ENCODE measurements around the gene HNRNPUL1. TPM values are rescaled to one million over a fixed set of nuclear protein-coding genes. Genes with fewer than 3 reads are reported as not detected.
A peak's percentile ranks its signal among the peaks of the same experiment; 100 is the strongest.

HNRNPUL1 gene
- polyA plus RNA-seq, 1 experiment = 35.4 TPM

DNA sequence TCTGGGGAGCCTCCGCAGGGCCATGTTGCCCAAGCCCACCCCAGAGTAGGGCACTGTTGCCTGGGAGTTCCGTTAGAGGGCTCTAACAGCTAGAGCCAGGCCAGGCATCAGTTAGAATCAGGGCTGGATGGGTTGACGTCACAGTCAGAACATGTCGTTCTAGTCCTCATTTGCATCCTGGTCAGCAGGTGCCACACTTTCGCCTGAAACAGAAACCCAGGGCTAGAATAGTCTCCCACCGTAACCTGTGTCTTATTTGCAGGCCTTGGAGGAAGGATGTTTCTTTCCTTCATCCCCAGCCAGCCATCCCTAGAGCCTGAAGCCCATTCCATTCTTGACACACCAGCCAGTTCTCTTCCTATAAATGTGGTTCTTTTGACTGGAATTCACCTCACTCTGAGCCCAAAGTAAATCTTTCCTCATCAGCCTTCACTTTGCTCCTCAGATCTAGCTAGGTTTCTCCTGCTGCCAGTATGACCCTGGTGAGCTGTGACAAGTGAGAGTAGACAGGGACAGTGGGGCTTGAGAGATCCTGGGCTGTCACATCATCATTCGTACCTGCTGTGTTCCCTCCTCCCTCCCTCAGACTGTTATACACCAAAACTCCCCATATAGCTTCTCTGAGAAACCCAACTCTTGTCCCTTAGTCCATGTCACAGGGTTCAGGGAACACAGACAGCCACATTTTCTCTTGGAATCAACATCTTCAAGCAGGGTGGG, 33.6 kb downstream of the HNRNPUL1 start:
- ChIA-PET CTCF (interaction anchor here (0.7 to 8.6 kb wide), 6 partner anchors 8 to 635 kb away, joined by 3 to 83 read pairs (median 3); no protein-coding TSS in a partner anchor), POLR2A (no interaction called here)
- peaks cover 44% of the 10 kb centered on the region for H3K36me3 ChIP-seq (ENCODE audit: control insufficient read depth, insufficient read depth, low read length)
- no peak overlapping the region for H3K4me3 ChIP-seq (ENCODE audit: low read depth, low read length)
- no peaks in the 10 kb centered on the region for H3K27me3 ChIP-seq (ENCODE audit: control insufficient read depth, insufficient read depth, low read length)
- TF ChIP-seq, protein P1, sequence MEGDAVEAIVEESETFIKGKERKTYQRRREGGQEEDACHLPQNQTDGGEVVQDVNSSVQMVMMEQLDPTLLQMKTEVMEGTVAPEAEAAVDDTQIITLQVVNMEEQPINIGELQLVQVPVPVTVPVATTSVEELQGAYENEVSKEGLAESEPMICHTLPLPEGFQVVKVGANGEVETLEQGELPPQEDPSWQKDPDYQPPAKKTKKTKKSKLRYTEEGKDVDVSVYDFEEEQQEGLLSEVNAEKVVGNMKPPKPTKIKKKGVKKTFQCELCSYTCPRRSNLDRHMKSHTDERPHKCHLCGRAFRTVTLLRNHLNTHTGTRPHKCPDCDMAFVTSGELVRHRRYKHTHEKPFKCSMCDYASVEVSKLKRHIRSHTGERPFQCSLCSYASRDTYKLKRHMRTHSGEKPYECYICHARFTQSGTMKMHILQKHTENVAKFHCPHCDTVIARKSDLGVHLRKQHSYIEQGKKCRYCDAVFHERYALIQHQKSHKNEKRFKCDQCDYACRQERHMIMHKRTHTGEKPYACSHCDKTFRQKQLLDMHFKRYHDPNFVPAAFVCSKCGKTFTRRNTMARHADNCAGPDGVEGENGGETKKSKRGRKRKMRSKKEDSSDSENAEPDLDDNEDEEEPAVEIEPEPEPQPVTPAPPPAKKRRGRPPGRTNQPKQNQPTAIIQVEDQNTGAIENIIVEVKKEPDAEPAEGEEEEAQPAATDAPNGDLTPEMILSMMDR (IDR thresholded peaks at IDR 0.05; ENCODE audit: insufficient read depth, low read depth, low read length) = no peak
- DNase-seq (ENCODE audit: low read depth) = no peak

DNA sequence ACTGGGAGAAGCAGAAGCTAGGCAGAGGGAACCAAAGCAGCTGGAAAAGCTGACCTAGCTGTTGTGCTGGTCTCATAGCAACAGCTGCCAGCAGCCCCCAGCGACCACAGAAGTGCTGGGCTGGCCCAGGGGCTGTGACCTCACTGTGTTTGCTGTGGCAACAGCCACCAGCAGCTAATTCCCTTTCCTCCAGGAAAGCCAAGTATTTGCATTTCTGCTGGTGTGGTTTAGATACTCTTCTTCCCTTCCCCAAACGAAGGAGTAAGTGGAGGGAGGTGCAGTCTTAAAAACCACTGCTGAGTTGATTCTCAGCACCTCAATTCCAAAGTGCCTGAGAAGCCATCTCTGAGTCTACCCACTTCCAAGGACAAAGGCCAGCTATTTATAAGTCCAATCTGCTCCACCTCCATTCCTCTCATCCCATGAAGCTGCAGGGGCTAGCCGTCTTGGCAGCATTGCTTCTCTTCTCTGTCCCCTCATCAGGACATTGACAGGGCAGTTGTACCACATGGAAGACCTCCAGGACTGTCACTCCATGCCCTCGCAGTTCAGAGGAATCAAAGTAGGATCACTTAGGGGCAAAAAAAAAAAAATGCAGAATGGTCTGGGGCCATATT, 34.3 kb downstream of the HNRNPUL1 start:
- H3K4me3 ChIP-seq (ENCODE audit: low read depth, low read length) = no peak overlapping the region
- ChIA-PET POLR2A (interaction anchor here (0.6 kb wide), 1 partner anchor 79 kb away, joined by 6 read pairs; the partner anchor contains the start of gene AXL), CTCF (interaction anchor here (0.6 to 8.6 kb wide), 10 partner anchors 9 to 635 kb away, joined by 3 to 83 read pairs (median 4); no protein-coding TSS in a partner anchor)
- H3K36me3 ChIP-seq (ENCODE audit: control insufficient read depth, insufficient read depth, low read length) = peaks cover 45% of the 10 kb centered on the region
- TF ChIP-seq, protein P1 (IDR thresholded peaks at IDR 0.05; ENCODE audit: insufficient read depth, low read depth, low read length) = no peak
- no peaks in the 10 kb centered on the region for H3K27me3 ChIP-seq (ENCODE audit: control insufficient read depth, insufficient read depth, low read length)
- peak; percentile 69 for DNase-seq (ENCODE audit: low read depth)

DNA sequence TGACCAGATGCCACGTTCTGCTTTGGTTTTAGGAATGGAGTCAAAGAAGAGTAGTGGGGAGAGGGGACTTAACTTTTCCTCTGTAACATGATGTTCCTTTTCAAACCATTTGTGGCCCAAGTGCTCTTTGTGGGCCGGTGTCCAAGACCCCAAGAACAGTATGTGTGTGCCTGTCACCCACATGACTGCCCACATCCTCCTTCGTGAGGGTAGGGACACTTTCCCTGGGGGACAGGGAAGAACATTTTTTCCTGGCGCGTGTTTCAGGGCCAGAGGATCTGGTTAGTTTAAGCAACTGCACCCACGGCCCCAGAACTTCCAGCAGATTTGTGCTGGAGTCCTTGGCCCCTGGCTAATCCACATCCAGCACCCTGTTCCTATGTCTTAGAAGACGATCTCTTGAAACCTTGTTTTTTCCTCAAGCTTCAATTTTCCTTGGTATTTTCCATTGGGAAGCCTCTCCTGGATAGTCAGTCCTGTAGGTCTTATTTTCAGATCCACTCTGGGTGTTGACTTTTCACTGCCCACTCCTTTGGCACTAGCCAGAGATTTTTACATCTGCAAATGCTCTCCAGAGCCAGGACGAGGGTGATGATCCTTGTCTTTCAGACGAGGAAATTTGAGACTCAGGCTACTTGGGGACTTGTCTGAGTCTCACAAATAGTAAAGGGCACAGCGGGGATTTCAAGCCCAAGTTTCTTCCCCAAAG, 35.0 kb downstream of the HNRNPUL1 start:
- Histone ChIP-seq H3K36me3 (ENCODE audit: control insufficient read depth, insufficient read depth, low read length) (peaks cover 45% of the 10 kb centered on the region), H3K27me3 (ENCODE audit: control insufficient read depth, insufficient read depth, low read length) (no peaks in the 10 kb centered on the region), H3K4me3 (ENCODE audit: low read depth, low read length) (no peak overlapping the region)
- ChIA-PET CTCF (interaction anchor here (0.6 to 8.6 kb wide), 11 partner anchors 8 to 636 kb away, joined by 3 to 83 read pairs (median 4); no protein-coding TSS in a partner anchor), POLR2A (interaction anchor here (0.6 kb wide), 1 partner anchor 80 kb away, joined by 6 read pairs; the partner anchor contains the start of gene AXL)
- no peak for DNase-seq (ENCODE audit: low read depth)
- TF ChIP-seq, protein P1 (IDR thresholded peaks at IDR 0.05; ENCODE audit: insufficient read depth, low read depth, low read length) = no peak

DNA sequence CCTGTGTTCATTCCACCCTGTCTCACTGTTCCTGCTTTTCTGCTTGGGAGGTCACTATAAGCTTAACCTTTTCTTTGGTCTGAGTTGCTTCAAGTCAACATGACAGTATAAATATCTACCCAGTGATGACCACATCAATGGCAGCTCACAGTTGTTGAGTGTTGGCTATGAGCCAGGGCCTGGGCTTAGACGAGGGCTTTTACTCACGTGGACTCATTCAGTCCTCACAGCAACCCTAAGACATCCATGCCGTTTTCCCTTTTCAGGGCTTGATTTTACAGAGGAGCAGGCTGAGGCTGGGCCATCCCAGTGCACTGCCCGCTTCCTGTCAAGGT, 35.5 kb downstream of the HNRNPUL1 start:
- no peak overlapping the region for H3K4me3 ChIP-seq (ENCODE audit: low read depth, low read length)
- H3K27me3 ChIP-seq (ENCODE audit: control insufficient read depth, insufficient read depth, low read length) = no peaks in the 10 kb centered on the region
- H3K36me3 ChIP-seq (ENCODE audit: control insufficient read depth, insufficient read depth, low read length) = peaks cover 45% of the 10 kb centered on the region
- ChIA-PET POLR2A (no interaction called here), CTCF (interaction anchor here (0.9 to 8.6 kb wide), 4 partner anchors 7 to 262 kb away, joined by 3 to 83 read pairs (median 4); no protein-coding TSS in a partner anchor)
- no peak for DNase-seq (ENCODE audit: low read depth)
- TF ChIP-seq, protein P1 (IDR thresholded peaks at IDR 0.05; ENCODE audit: insufficient read depth, low read depth, low read length) = no peak

DNA sequence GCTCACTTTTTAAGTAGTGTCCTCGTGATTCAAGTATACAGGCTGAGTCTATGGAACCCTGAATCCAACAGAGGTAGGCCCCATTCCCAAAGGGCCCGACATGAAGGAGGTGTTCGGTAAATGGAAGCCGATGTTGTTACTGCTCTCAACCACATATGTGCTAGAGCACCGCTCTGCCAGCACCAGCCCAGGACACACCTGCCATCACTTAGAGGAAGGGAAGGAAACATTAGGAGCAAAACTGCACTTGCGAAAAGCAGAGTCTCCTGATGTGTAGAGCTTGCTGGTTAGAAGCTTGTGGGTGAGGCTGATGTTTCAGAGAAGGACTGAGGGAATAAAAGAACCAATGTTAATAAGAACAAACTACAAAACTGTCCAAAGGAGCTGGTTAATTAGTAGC, 36.4 kb downstream of the HNRNPUL1 start:
- DNase-seq (ENCODE audit: low read depth) = no peak
- TF ChIP-seq, protein P1 (IDR thresholded peaks at IDR 0.05; ENCODE audit: insufficient read depth, low read depth, low read length) = no peak
- H3K4me3 ChIP-seq (ENCODE audit: low read depth, low read length) = no peak overlapping the region
- CTCF ChIA-PET = interaction anchor here (0.9 to 8.6 kb wide), 3 partner anchors 7 to 102 kb away, joined by 3 to 83 read pairs (median 4); no protein-coding TSS in a partner anchor
- no peaks in the 10 kb centered on the region for H3K27me3 ChIP-seq (ENCODE audit: control insufficient read depth, insufficient read depth, low read length)
- POLR2A ChIA-PET = no interaction called here
- peaks cover 46% of the 10 kb centered on the region for H3K36me3 ChIP-seq (ENCODE audit: control insufficient read depth, insufficient read depth, low read length)

Measured in BJ (cell line).